OCI-LY7 (cell line): Measurements from ENCODE around the gene SDK2. TPM values are rescaled to one million over a fixed set of nuclear protein-coding genes. Genes with fewer than 3 reads are reported as not detected.

Experiments
- BruUV-seq: library from RNA; stranded (reverse); fragments of 400-500 nt; replicated peaks from 2 replicates; lab custom pipeline; 2021; lab: Mats Ljungman, UMichigan
- CTCF ChIA-PET: fragments of 300-600 bp; sonication (Branson Sonifier 250); formaldehyde crosslinking; loops from one replicate; lab custom pipeline; 2022; ENCODE audit warnings: antibody characterized with exemption; ENCODE audit not compliant: unreplicated experiment; lab: Charles Lee
- POLR2A ChIA-PET: fragments of 300-600 bp; sonication (Branson Sonifier 250); formaldehyde crosslinking; loops from one replicate; lab custom pipeline; 2022; ENCODE audit warnings: antibody characterized with exemption; lab: Charles Lee
- DNase-seq: peaks from one replicate; pipeline ENCODE4 v3.0.0-alpha.2; 2015; ENCODE audit warnings: low spot score
- H2AFZ ChIP-seq: fragments of 200-600 bp; sonication (generic), shearing (Covaris generic); 2 replicates; pipeline ENCODE4 v1.6.1; 2014; ENCODE audit warnings: mild to moderate bottlenecking, antibody characterized with exemption, low read length, moderate library complexity
- H3K27ac ChIP-seq: fragments of 200-600 bp; sonication (generic); 2 replicates; pipeline ENCODE4 v1.5.1; 2014; ENCODE audit warnings: mixed run types, low read depth, mild to moderate bottlenecking, moderate library complexity, low read length, inconsistent platforms; ENCODE audit not compliant: poor library complexity, severe bottlenecking
- H3K36me3 ChIP-seq: fragments of 200-600 bp; sonication (generic); 2 replicates; pipeline ENCODE4 v1.6.1; 2014; ENCODE audit warnings: mild to moderate bottlenecking, antibody characterized with exemption, low read length, moderate library complexity, mixed read lengths; ENCODE audit not compliant: insufficient read depth
- H3K4me1 ChIP-seq: fragments of 200-600 bp; sonication (generic); 2 replicates; pipeline ENCODE4 v1.5.1; 2014; ENCODE audit warnings: mild to moderate bottlenecking, low read length; ENCODE audit not compliant: insufficient read depth, poor library complexity, severe bottlenecking
- H3K4me2 ChIP-seq: fragments of 200-600 bp; sonication (generic); 2 replicates; pipeline ENCODE4 v1.6.1; 2014; ENCODE audit warnings: mild to moderate bottlenecking, low read length
- H3K4me3 ChIP-seq: fragments of 200-600 bp; sonication (generic); 2 replicates; pipeline ENCODE4 v1.5.1; 2014; ENCODE audit warnings: mild to moderate bottlenecking, low read depth, low read length; ENCODE audit not compliant: poor library complexity, severe bottlenecking
- H3K79me2 ChIP-seq: fragments of 200-600 bp; sonication (generic); 2 replicates; pipeline ENCODE4 v1.6.1; 2016; ENCODE audit warnings: low read depth, mild to moderate bottlenecking, low read length, moderate library complexity, mixed read lengths; ENCODE audit not compliant: insufficient read depth
- H3K9me2 ChIP-seq: fragments of 200-600 bp; sonication (generic); 2 replicates; pipeline ENCODE4 v1.6.1; 2016; ENCODE audit warnings: mild to moderate bottlenecking, low read length, mixed read lengths; ENCODE audit not compliant: insufficient read depth
- H3K9me3 ChIP-seq: fragments of 200-600 bp; sonication (generic); 2 replicates; pipeline ENCODE4 v1.6.1; 2014; ENCODE audit warnings: mild to moderate bottlenecking, mixed run types, low read length, mixed read lengths
- H4K20me1 ChIP-seq: fragments of 200-600 bp; sonication (generic); 2 replicates; pipeline ENCODE4 v1.6.1; 2014; ENCODE audit warnings: mild to moderate bottlenecking, antibody characterized with exemption, low read length, moderate library complexity, mixed read lengths; ENCODE audit not compliant: insufficient read depth
- EZH2phosphoT487 ChIP-seq: fragments of 200-600 bp; sonication (generic); IDR thresholded peaks from 2 replicates; pipeline ENCODE4 v1.6.1; 2018; ENCODE audit warnings: low read depth, borderline replicate concordance, mild to moderate bottlenecking, mixed run types, antibody characterized with exemption, low read length, moderate library complexity, mixed read lengths
- intact Hi-C: fragments of 100-400 bp; cut with micrococcal nuclease; formaldehyde crosslinking; loops from one replicate; pipeline ENCODE4 v1.10.0; 2022; ENCODE audit not compliant: unreplicated experiment
- total RNA-seq, 2 experiments: library from RNA; depleted of rRNA in 1 of 2; stranded (reverse); fragments of >200 nt in 1 of 2; shearing (Covaris generic) in 1 of 2; gene quantifications; 2 replicates each; pipeline ENCODE4 v1.2.3, GENCODE V29; 2014 to 2022
- TF ChIP-seq, protein P1 (sequence below): fragments of 200-600 bp; sonication (generic); conservative IDR thresholded peaks from 2 replicates; pipeline ENCODE4 v1.5.1; 2014; ENCODE audit warnings: mild to moderate bottlenecking, antibody characterized with exemption, low read length, moderate library complexity, mixed read lengths

Gene SDK2
- total RNA-seq, 2 experiments from 2014 or later = 0.32 to 1.8 TPM

DNA sequence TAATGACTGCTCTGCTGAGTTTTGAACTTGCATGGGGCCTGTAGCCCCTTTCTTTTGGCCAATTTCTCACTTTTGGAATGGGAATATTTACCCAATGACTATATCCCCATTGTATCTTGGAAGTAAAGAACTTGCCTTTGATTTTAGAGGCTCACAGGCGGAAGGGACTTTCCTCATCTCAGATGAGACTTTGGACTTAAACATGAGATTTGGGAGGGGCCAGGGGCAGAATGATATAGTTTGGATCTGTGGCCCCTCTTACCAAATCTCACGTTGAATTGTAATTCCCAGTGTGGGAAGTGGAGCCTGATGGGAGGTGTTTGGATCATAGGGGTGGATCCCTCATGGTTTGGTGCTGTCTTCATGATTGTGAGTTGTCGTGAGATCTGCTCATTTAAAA is 42.7 kb upstream of the SDK2 start:
- no TSS peak for BruUV-seq
- Histone ChIP-seq H4K20me1 (no peaks in the 10 kb centered on the region), H3K9me2 (no peaks in the 10 kb centered on the region), H3K36me3 (no peaks in the 10 kb centered on the region), H3K9me3 (no peaks in the 10 kb centered on the region), H3K4me3 (no peak overlapping the region), H2AFZ (no peak overlapping the region), H3K79me2 (no peaks in the 10 kb centered on the region), H3K4me2 (no peak overlapping the region), H3K27ac (no peak overlapping the region), H3K4me1 (no peaks in the 10 kb centered on the region)
- intact Hi-C loops = no loop called here
- ChIA-PET POLR2A (no interaction called here), CTCF (no interaction called here)
- TF ChIP-seq, protein P1, sequence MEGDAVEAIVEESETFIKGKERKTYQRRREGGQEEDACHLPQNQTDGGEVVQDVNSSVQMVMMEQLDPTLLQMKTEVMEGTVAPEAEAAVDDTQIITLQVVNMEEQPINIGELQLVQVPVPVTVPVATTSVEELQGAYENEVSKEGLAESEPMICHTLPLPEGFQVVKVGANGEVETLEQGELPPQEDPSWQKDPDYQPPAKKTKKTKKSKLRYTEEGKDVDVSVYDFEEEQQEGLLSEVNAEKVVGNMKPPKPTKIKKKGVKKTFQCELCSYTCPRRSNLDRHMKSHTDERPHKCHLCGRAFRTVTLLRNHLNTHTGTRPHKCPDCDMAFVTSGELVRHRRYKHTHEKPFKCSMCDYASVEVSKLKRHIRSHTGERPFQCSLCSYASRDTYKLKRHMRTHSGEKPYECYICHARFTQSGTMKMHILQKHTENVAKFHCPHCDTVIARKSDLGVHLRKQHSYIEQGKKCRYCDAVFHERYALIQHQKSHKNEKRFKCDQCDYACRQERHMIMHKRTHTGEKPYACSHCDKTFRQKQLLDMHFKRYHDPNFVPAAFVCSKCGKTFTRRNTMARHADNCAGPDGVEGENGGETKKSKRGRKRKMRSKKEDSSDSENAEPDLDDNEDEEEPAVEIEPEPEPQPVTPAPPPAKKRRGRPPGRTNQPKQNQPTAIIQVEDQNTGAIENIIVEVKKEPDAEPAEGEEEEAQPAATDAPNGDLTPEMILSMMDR = no peak
- TF ChIP-seq EZH2phosphoT487 = no peak
- DNase-seq = no peak

DNA sequence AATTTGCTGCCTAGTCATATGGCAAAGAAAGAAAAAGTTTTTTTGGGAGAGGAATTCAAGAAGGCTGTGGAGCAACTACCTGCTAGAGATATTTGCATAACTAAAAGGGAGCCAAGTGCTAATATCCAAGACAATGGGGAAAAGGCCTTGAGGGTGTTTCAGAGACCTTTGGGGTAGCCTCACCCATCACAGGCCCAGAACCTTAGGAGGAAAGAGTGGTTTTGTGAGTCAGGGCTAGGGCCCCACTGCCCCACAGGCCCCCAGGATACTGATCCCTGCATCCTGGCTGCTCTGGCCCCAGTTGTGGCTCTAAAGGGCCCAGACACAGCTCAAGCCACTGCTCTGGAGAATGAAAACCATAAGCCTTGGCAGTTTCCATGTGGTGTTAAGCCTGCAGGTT is 41.9 kb upstream of the SDK2 start:
- TF ChIP-seq, protein P1 = no peak
- no peak for TF ChIP-seq EZH2phosphoT487
- no peak overlapping the region for H3K4me3 ChIP-seq
- no peak overlapping the region for H3K27ac ChIP-seq
- no peaks in the 10 kb centered on the region for H3K9me3 ChIP-seq
- H4K20me1 ChIP-seq = no peaks in the 10 kb centered on the region
- intact Hi-C loops = no loop called here
- H2AFZ ChIP-seq = no peak overlapping the region
- CTCF ChIA-PET = no interaction called here
- H3K9me2 ChIP-seq = no peaks in the 10 kb centered on the region
- no peaks in the 10 kb centered on the region for H3K36me3 ChIP-seq
- BruUV-seq = no TSS peak
- POLR2A ChIA-PET = interaction anchor here (1.3 kb wide), 1 partner anchor 18 kb away, joined by 3 read pairs; no protein-coding TSS in a partner anchor
- H3K79me2 ChIP-seq = no peaks in the 10 kb centered on the region
- H3K4me2 ChIP-seq = no peak overlapping the region
- DNase-seq = no peak
- H3K4me1 ChIP-seq = no peaks in the 10 kb centered on the region

DNA sequence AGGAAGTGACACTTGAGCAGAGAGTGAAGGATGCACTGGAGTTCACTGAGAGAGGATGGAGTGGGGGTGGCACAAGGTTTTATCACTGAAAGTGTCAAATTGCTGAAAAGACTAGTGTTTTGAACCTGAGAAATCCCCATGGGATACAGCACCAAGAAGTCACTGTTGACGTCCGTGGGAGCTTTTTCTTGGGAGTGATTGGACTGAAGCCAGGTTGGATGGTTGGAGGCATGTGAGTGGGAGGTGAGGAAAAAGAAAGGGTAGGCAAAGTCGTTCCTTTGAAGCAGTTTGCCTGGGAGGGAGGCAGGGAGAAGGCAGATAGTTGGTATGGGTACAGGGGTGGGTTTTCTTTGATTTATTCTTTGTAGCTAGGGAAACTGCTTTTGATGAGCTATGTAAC is 39.9 kb upstream of the SDK2 start:
- H3K79me2 ChIP-seq = no peaks in the 10 kb centered on the region
- H3K4me2 ChIP-seq = no peak overlapping the region
- no peaks in the 10 kb centered on the region for H3K9me3 ChIP-seq
- POLR2A ChIA-PET = no interaction called here
- no peaks in the 10 kb centered on the region for H3K36me3 ChIP-seq
- CTCF ChIA-PET = no interaction called here
- H3K27ac ChIP-seq = no peak overlapping the region
- no peaks in the 10 kb centered on the region for H4K20me1 ChIP-seq
- H3K4me3 ChIP-seq = no peak overlapping the region
- H3K4me1 ChIP-seq = no peaks in the 10 kb centered on the region
- intact Hi-C loops = no loop called here
- DNase-seq = no peak
- TF ChIP-seq, protein P1 = no peak
- TF ChIP-seq EZH2phosphoT487 = no peak
- BruUV-seq = no TSS peak
- H2AFZ ChIP-seq = no peak overlapping the region
- H3K9me2 ChIP-seq = no peaks in the 10 kb centered on the region
